Lower leg skin (tissue), 4 donors: ENCODE results near the gene ACADVL. TPM values are rescaled to one million over a fixed set of nuclear protein-coding genes. Genes with fewer than 3 reads are reported as not detected.

Source experiments
- DNase-seq, 2 donors: peaks; one replicate each; pipeline ENCODE4 v3.0.0-alpha.2; 2019; ENCODE audit warnings: low spot score in 2 of 2
- H3K4me3 ChIP-seq: fragments of 200-600 bp; sonication (generic); 2 replicates; pipeline ENCODE4 v1.5.1; 2017; ENCODE audit warnings: mild to moderate bottlenecking, low read depth; ENCODE audit not compliant: poor library complexity, severe bottlenecking
- CTCF ChIP-seq, 3 donors: fragments of 450-650 bp; IDR thresholded peaks; one replicate each; pipeline ENCODE4 v1.5.1; 2016; ENCODE audit warnings: antibody characterized with exemption in 3 of 3, mild to moderate bottlenecking in 3 of 3, moderate library complexity in 2 of 3
- POLR2A ChIP-seq, 2 donors: fragments of 450-650 bp; IDR thresholded peaks; one replicate each; pipeline ENCODE4 v1.6.1; 2016 to 2017; ENCODE audit warnings: antibody characterized with exemption in 2 of 2, mild to moderate bottlenecking in 1 of 2, moderate library complexity in 1 of 2
- WGBS, 2 donors: methylation state at CpG; one replicate each; pipeline ENCODE4 v1.1.5; 2018; 5-methylcytosine and 5-hydroxymethylcytosine counted together
- intact Hi-C: fragments of 100-400 bp; cut with DNase I; formaldehyde crosslinking; loops from one replicate; pipeline ENCODE4 v1.15.0; 2023; ENCODE audit warnings: low total_unique reads
- total RNA-seq, 4 donors: library from RNA; depleted of rRNA; stranded (reverse); fragments of >200 nt; gene quantifications; one replicate each; pipeline ENCODE4 v1.1.0, GENCODE V29; 2016

ACADVL gene
- total RNA-seq, 4 donors from 2014 or later = 703 to 1,179 (median 863) TPM

GRCh38 chr17:7233701-7234082 is 14.0 kb downstream of the ACADVL start:
- intact Hi-C loops = no loop called here
- peak overlapping the region; percentile 67 for H3K4me3 ChIP-seq
- WGBS, 2 donors = 2 to 3% methylated on average over 9 of the region's 9 CpGs
- TF ChIP-seq POLR2A (IDR thresholded peaks at IDR 0.05) = no peak
- DNase-seq = no peak

GRCh38 chr17:7234083-7234951 is 14.6 kb downstream of the ACADVL start, which contains the start of gene DVL2:
Gene DVL2 (minus strand): TSS chr17:7234517. CDS start chr17:7234262, 255 bp downstream.
- 0% methylated on average over 43 to 71 of the region's 72 CpGs for WGBS, 2 donors
- intact Hi-C loops = no loop called here
- peak in 1 of 3 donors; percentile 67 for TF ChIP-seq CTCF (IDR thresholded peaks at IDR 0.05)
- no peak for TF ChIP-seq POLR2A (IDR thresholded peaks at IDR 0.05)
- peak within 1 kb of the TSS; percentile 67 for H3K4me3 ChIP-seq
- peak; percentile 97 to 100 for DNase-seq

DNA sequence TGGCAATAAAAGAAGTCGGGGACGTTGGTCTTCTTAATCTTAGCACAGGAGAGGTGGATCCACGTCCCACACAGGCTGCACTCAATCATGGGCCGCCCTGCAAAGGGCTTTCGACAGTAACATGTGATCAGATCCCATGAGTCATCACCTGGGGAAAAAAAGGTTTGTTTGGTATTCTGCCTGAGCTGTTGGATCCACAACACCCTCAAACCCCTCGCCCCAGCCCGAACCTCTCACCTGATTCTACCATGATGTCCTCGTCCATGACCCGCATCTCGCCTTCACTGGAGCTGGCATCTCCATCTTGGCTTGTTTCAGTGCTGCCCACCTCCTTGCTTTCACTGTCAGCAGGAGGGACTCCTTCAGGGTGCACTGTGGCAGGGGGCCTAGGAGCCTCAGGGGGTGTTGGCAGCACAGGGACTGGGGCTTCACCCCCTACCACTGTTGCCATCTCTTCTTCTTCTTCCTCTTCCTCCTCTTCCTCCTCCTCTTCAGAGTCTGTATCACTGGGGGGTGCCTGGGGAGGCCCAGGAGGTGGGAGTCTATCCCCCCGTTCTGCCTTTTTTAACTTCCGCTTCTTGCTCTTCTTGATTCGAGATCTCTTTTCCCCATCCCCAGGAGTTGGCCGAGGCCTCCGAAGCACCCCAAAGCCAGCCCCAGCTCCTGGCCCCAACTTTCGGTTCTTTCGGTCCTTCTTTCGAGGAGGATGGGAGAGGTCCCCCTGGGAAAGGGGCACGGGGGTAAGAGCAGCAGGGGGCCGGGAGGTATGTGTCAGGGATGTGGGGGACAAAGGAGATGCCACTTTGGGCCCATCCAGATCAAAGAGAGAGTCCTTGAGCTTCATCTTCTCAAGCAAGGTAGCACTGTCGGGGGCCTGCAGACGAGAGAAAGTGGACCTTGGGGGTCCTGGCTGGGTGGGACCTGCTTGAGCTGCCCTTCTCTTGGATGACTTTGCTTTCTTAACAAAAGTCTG is 16.2 kb downstream of the ACADVL start:
- intact Hi-C loops = no loop called here
- TF ChIP-seq POLR2A (IDR thresholded peaks at IDR 0.05) (no peak), CTCF (IDR thresholded peaks at IDR 0.05) (no peak)
- H3K4me3 ChIP-seq = no peak overlapping the region
- 73 to 75% methylated on average over 22 of the region's 22 CpGs for WGBS, 2 donors
- no peak for DNase-seq

DNA sequence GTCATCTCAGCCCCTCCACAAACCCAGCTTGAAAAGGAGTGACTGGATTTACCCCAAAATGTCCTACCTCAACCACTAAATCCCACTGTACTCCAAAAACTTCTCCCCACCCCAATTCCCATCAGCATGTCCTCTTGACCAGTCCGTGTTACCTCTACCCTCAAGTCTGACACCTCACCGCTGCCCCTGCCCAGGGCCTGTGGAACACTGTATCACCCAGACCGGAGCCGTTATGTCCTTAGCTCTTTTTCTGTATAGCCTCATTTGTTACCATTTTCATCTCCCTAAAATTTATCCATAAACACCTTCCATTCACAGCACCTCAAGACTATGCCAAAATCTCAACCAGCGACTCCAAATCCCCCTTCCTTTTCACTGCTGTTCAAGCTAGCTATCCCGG is 17.1 kb downstream of the ACADVL start:
- intact Hi-C loops = no loop called here
- TF ChIP-seq CTCF (IDR thresholded peaks at IDR 0.05) = no peak
- TF ChIP-seq POLR2A (IDR thresholded peaks at IDR 0.05) = no peak
- no peak overlapping the region for H3K4me3 ChIP-seq

GRCh38 chr17:7237266-7237760 is 17.6 kb downstream of the ACADVL start:
- no peak for DNase-seq
- intact Hi-C loops = no loop called here
- 20 to 28% methylated on average over 6 of the region's 6 CpGs for WGBS, 2 donors
- H3K4me3 ChIP-seq = no peak overlapping the region
- TF ChIP-seq POLR2A (IDR thresholded peaks at IDR 0.05) (no peak), CTCF (IDR thresholded peaks at IDR 0.05) (no peak)

More for the DNA sequence above, 17.1 kb downstream of the ACADVL start:
- WGBS, 2 donors = 84 to 86% methylated on average over 6 of the region's 6 CpGs
- no peak for DNase-seq
